HG03039 (cell line): ENCODE measurements around the gene LETM1.

Source experiments
- ATAC-seq: cut with Tn5 transposase; IDR thresholded peaks from one replicate; pipeline ENCODE4 v1.9.1; 2021; ENCODE audit warnings: mild to moderate bottlenecking, moderate library complexity; ENCODE audit not compliant: unreplicated experiment

LETM1 gene

GRCh38 chr4:1766106-1767060 lies 89.6 kb downstream of the LETM1 start:
- no peak for ATAC-seq

DNA sequence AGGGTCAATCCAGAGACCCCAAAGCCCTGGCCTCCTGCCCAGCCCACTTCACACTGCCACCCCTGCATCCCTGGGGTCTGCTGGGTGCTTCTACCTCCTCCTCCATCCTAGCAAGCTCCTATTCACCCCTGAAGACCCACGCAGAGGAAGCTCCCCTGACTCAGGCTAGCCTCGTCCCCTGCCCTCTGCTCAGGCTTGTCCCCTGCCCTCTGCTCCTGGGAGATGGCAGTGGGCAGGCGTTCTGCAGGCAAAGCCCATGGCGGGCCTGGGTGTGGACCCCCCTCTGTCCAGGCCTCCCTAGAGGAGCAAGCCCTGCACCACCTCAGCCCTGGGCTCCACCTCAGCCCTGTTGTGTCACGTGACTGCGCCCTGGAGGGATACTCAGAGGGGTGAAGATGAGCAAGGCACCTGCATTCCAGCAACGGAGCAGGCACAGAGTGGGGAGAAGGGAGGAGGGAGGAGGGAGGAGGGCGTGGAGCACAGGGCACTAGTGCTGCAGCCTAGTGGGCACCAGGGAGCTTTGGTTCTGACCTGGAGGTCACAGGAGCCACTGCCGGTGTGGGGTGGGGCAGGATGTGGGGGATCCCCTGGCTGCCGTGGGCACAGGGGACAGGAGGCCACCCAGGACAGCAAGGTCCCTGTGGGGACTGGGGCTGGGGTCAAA lies 90.4 kb downstream of the LETM1 start:
- no peak for ATAC-seq

DNA sequence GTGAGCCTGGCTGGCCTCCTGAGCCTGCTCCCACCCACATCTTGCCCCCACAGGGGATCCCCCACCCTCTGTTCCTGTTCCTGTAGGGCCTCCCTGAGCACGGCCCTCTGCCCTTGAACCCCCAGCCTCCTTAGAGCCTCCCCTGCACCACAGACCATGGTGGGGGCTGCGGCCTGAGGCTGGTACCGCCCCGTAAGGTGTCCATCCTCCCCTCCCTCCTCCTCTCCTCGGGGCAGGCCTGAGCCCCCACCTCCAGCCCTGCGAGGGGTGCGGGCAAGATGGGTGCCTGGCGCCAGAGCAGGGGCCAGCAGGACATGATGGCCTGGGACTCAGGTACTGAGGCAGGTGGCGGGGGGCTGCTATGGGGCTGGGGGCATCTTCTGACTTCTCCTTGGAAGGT lies 91.3 kb downstream of the LETM1 start:
- ATAC-seq: no peak

GRCh38 chr4:1763550-1764080 lies 92.3 kb downstream of the LETM1 start:
- ATAC-seq: no peak

DNA sequence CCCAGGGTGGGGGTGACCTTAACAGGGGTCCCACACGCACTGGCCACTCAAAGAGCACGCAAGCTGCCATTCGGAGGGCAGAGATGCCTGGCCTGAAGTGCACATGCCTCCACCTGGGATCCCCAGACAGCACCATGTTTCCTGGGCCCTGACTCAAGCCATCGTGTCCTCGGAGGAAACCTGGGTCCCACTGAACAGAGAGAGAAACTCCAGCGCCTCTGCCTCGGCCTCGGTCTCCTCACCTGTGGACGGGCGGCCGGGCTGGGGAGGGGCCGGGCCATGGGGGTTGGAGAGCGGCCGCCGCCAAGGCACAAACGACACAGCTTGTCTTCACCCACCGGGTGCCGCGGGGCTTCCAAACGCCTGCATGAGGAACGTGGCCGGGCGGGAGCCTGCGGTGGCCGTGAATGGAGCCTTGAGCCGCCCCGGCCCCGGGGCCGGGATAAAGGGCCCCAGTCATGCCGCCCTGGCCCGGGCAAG lies 92.8 kb downstream of the LETM1 start:
- no peak for ATAC-seq

DNA sequence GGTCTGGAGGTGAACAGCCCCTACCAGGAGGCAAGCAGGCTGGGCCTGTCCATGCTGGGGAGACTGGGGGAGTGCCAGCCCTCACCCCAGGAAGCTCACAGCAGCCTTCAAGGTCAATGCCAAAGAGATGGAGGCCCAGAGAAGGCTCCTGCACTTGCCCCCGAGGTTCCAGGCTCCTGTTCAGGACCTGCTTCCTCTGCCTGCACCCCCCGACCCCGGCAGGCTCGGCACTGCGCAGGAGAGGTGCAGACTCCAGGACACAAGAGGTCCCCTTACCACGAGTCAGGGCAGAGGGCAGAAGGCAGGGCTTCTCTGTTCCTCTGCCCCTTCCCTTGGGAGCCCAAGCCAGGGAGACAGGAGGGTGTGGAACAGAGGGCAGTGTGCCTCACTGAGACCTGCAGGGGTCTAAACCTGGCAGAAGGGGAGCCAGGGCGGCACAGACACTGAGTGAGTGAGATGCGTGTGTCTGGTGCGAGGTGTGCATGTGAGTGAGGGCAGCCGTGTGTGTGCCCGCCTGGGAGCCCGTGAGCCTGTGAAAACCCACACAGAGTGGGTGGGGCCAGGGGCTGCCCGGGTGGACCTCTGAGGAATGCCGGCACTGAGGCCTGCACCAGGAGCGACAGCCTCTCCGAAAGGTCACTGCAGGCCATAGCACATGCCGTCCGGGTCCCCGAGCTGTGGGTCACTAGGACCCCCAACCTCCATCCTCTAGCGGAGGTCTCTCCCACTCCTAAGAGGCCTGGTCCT lies 93.5 kb downstream of the LETM1 start:
- no peak for ATAC-seq
